Melanocyte of skin (primary cell): ENCODE results near the gene TAF11L3. TPM values are rescaled to one million over a fixed set of nuclear protein-coding genes. Genes with fewer than 3 reads are reported as not detected.

Experiments
- small RNA-seq, 2 donors: library from RNA; depleted of rRNA; stranded (forward); fragments of <200 nt; gene quantifications; one replicate each; pipeline ENCODE3, GENCODE V24; 2012
- total RNA-seq, 2 donors: library from RNA; depleted of rRNA; stranded (reverse); fragments of >200 nt; gene quantifications; 2 replicates each; pipeline ENCODE4 v1.2.3, GENCODE V29; 2012

TAF11L3 gene
- not detected for total RNA-seq

GRCh38 chr5:17518067-17518466, at the start of gene TAF11L3:
TSS of gene TAF11L3 (plus strand) at chr5:17518367.

GRCh38 chr5:17497931-17498330, 20.2 kb upstream of the TAF11L3 start, which contains the start of gene TAF11L2:
TSS of gene TAF11L2 (plus strand) at chr5:17498231.

GRCh38 chr5:17521501-17521900, 3.3 kb downstream of the TAF11L3 start, which contains the start of gene TAF11L4:
TSS of gene TAF11L4 (plus strand) at chr5:17521801.

GRCh38 chr5:17524935-17525334, 6.8 kb downstream of the TAF11L3 start, which contains the start of gene TAF11L5:
TSS of gene TAF11L5 (plus strand) at chr5:17525235.

GRCh38 chr5:17528369-17528768, 10.2 kb downstream of the TAF11L3 start, which contains the start of gene TAF11L6:
TSS of gene TAF11L6 (plus strand) at chr5:17528669.

Small RNA genes within 50 kb of the gene (small RNA-seq; reads per million reads assigned to genes)
- 0 reads per million in 2 donors for gene AC106774.3

Other genes starting within 250 kb of the TAF11L3 start
- not detected for gene TAF11L2, start 20.1 kb upstream of the TAF11L3 start, total RNA-seq
- gene TAF11L4, start 3.4 kb downstream of the TAF11L3 start, total RNA-seq: not detected
- not detected for gene TAF11L5, start 6.9 kb downstream of the TAF11L3 start, total RNA-seq
- not detected for gene TAF11L6, start 10.3 kb downstream of the TAF11L3 start, total RNA-seq
- not detected for gene TAF11L7, start 67.4 kb downstream of the TAF11L3 start, total RNA-seq
- gene TAF11L8, start 72.6 kb downstream of the TAF11L3 start, total RNA-seq: not detected
- gene TAF11L9, start 76.0 kb downstream of the TAF11L3 start, total RNA-seq: not detected
- not detected for gene TAF11L10, start 79.5 kb downstream of the TAF11L3 start, total RNA-seq
- gene TAF11L11, start 85.8 kb downstream of the TAF11L3 start, total RNA-seq: not detected
- gene TAF11L12, start 92.0 kb downstream of the TAF11L3 start, total RNA-seq: not detected
- not detected for gene TAF11L13, start 113.7 kb downstream of the TAF11L3 start, total RNA-seq
- not detected for gene TAF11L14, start 116.1 kb downstream of the TAF11L3 start, total RNA-seq